Epithelial cell of esophagus (primary cell): ENCODE data around the gene XPO5.
"Not testable (repeated sequence)": the region's sequence is repeated elsewhere in the genome, so short reads cannot be mapped to it uniquely, and the experiment has no call there.

Source experiments
- DNase-seq: peaks from one replicate; pipeline ENCODE4 v3.0.0; 2010; ENCODE audit warnings: low read depth
- H3K4me3 ChIP-seq: 2 replicates; pipeline ENCODE4 v1.5.1; 2011; ENCODE audit warnings: mild to moderate bottlenecking, low read length, control low read depth
- TF ChIP-seq, protein P1 (sequence below): IDR thresholded peaks from 2 replicates; pipeline ENCODE4 v1.5.1; 2011; ENCODE audit warnings: low read depth, mild to moderate bottlenecking, low read length, control low read depth, inconsistent platforms; ENCODE audit not compliant: insufficient read depth; ENCODE audit errors: missing control alignments

The XPO5 gene

DNA sequence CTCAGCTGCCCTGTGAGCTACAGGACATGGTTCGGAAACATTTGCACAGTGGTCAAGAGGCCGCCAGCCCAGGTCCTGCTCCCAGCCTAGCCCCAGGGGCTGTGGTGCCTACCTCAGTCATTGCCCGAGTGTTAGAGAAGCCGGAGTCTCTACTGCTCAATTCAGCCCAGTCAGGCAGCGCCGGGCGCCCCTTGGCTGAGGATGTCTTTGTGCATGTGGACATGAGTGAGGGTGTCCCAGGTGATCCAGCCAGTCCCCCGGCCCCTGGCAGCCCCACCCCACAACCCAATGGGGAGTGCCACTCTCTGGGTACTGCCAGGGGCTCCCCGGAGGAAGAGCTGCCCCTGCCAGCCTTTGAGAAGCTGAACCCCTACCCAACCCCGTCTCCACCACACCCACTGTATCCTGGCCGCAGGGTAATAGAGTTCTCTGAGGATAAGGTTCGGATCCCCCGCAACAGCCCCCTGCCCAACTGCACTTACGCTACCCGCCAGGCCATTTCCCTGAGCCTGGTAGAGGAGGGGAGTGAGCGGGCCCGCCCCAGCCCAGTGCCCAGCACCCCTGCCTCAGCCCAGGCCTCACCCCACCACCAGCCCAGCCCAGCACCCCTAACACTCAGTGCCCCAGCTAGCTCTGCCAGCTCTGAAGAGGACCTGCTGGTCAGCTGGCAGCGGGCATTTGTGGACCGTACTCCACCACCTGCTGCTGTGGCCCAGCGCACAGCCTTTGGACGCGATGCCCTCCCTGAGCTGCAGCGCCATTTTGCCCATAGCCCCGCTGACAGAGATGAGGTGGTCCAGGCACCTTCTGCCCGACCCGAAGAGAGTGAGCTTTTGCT is 70.9 kb downstream of the XPO5 start:
- TF ChIP-seq, protein P1, sequence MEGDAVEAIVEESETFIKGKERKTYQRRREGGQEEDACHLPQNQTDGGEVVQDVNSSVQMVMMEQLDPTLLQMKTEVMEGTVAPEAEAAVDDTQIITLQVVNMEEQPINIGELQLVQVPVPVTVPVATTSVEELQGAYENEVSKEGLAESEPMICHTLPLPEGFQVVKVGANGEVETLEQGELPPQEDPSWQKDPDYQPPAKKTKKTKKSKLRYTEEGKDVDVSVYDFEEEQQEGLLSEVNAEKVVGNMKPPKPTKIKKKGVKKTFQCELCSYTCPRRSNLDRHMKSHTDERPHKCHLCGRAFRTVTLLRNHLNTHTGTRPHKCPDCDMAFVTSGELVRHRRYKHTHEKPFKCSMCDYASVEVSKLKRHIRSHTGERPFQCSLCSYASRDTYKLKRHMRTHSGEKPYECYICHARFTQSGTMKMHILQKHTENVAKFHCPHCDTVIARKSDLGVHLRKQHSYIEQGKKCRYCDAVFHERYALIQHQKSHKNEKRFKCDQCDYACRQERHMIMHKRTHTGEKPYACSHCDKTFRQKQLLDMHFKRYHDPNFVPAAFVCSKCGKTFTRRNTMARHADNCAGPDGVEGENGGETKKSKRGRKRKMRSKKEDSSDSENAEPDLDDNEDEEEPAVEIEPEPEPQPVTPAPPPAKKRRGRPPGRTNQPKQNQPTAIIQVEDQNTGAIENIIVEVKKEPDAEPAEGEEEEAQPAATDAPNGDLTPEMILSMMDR: no peak
- no peak for DNase-seq
- no peak overlapping the region for H3K4me3 ChIP-seq

DNA sequence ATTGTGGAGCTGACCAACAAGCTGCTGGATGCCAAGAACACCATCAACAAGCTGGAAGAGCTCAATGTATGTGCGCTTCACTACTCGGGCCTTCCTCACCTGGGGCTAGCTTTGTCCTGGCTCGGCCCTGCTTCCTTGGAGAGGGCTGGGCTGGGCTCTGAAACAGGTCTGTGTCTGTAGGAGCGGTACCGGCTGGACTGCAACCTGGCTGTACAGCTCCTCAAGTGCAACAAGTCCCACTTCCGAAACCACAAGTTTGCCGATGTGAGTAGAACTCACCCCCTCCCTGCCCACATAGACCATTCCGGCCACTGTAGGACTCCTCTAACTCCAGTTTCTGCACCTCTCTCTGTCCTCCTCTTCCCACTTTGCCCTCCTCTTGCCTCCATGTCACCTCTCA is 72.4 kb downstream of the XPO5 start:
- no peak for DNase-seq
- TF ChIP-seq, protein P1: no peak

DNA sequence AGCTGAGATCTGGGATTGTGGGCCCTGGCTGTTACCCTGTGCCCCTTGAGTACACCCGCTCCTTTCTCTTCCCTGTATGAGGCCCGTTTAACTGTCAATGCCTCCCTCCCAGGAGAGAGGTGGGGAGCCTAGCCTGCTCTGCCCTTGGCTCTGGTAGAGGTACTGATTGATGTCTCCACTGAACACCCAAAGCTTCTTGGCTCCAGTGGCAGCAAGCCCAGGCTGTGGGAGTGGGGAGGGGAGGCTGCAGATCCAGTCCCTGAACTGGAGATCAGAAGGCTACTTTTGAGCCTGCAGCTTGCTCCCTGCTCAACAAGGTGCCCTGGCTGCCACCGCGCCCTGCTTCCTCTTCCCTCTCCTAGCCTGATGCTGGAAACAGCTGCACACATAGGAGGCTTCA is 73.2 kb downstream of the XPO5 start:
- H3K4me3 ChIP-seq: no peak overlapping the region
- DNase-seq: no peak
- TF ChIP-seq, protein P1: no peak

More for the DNA sequence above, 72.4 kb downstream of the XPO5 start:
- H3K4me3 ChIP-seq: no peak overlapping the region

GRCh38 chr6:43500921-43501320 is 74.9 kb downstream of the XPO5 start:
- TF ChIP-seq, protein P1: no peak
- H3K4me3 ChIP-seq: no peak overlapping the region
- no peak for DNase-seq

DNA sequence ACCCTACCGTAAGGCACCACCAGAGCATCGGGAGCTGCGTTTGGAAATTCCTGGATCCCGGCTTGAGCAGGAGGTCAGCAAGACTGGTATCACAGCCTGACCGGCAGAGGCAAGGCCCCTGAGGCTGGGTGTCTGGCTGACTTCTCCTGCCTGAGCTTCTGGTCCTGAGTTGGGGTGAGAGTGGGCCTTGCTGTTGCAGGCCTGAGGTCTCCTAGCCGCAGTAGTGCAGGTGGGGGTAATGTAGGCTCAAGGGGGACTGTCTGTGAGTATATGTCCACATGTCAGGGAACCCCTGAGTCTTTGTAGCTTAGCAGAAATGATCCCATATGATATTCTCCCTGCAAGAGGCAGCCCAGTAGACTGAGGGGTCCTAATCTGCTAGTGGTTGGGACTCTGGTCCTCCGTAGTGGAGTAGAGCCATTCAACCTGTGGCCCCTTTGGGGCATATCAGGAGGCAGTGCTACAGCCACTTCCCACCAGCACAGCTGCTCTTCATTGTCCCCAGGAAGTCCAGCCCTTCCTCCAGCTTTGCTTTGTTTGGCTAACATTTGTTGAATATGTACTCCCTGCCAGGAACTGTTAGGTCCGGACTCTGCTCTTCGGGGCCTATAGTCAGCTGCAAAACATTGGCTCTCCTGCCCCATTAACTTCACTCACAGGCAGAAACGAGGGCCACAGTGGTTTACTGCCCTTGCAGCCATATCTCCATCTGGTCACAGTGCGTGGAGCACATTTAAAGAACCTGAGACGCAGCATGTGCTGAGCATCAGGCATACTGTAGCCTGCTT is 76.6 kb downstream of the XPO5 start:
- TF ChIP-seq, protein P1: no peak
- DNase-seq: no peak
- no peak overlapping the region for H3K4me3 ChIP-seq

GRCh38 chr6:43498291-43498690 is 77.5 kb downstream of the XPO5 start:
- H3K4me3 ChIP-seq, DNase-seq: not testable (repeated sequence)

- TF ChIP-seq, protein P1: no peak
- no peak for DNase-seq
- no peak overlapping the region for H3K4me3 ChIP-seq
These were observed 78.1 kb downstream of the XPO5 start for GRCh38 chr6:43497689-43498088.
